Adrenal gland (tissue), 5 donors: ENCODE data around the gene RHBDL1.

Source experiments
- POLR2A ChIP-seq, 2 donors: fragments of 450-650 bp; IDR thresholded peaks; one replicate each; pipeline ENCODE4 v1.6.1; 2017; ENCODE audit warnings: antibody characterized with exemption in 2 of 2, mild to moderate bottlenecking in 2 of 2, moderate library complexity in 1 of 2
- TF ChIP-seq, protein P1 (sequence below), 6 experiments: fragments of 450-650 bp in 4 of 6; fragments of 200-600 bp in 2 of 6; sonication (generic) in 1 of 6; IDR thresholded peaks; 1 replicate in 5 of 6; 2 replicates in 1 of 6; pipeline versions ENCODE4 v1.5.1 to v1.8.0; 2016 to 2021; ENCODE audit warnings: antibody characterized with exemption in 6 of 6, mild to moderate bottlenecking in 2 of 6, moderate library complexity in 1 of 6
- donor health status: DM: no; HTN: no; CAD: no.

- peak; percentile 33 to 81 for TF ChIP-seq POLR2A (IDR thresholded peaks at IDR 0.05)
- TF ChIP-seq, protein P1, sequence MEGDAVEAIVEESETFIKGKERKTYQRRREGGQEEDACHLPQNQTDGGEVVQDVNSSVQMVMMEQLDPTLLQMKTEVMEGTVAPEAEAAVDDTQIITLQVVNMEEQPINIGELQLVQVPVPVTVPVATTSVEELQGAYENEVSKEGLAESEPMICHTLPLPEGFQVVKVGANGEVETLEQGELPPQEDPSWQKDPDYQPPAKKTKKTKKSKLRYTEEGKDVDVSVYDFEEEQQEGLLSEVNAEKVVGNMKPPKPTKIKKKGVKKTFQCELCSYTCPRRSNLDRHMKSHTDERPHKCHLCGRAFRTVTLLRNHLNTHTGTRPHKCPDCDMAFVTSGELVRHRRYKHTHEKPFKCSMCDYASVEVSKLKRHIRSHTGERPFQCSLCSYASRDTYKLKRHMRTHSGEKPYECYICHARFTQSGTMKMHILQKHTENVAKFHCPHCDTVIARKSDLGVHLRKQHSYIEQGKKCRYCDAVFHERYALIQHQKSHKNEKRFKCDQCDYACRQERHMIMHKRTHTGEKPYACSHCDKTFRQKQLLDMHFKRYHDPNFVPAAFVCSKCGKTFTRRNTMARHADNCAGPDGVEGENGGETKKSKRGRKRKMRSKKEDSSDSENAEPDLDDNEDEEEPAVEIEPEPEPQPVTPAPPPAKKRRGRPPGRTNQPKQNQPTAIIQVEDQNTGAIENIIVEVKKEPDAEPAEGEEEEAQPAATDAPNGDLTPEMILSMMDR (IDR thresholded peaks at IDR 0.05) = no peak
Observed at GRCh38 chr16:651844-652243, 23.6 kb upstream of the RHBDL1 start.
